ENCODE results near the gene TRERF1.
"Not testable (repeated sequence)": the region's sequence is repeated elsewhere in the genome, so short reads cannot be mapped to it uniquely, and the experiment has no call there.

Gene TRERF1

GRCh38 chr6:42194056-42194455 is 257.7 kb downstream of the TRERF1 start:
- no peak for DNase-seq (ENCODE audit: low read depth, low spot score)

GRCh38 chr6:42193491-42193894 is 258.2 kb downstream of the TRERF1 start:
- DNase-seq (ENCODE audit: low read depth, low spot score): no peak

GRCh38 chr6:42192385-42192784 is 259.3 kb downstream of the TRERF1 start:
- DNase-seq (ENCODE audit: low read depth, low spot score): not testable (repeated sequence)

GRCh38 chr6:42190554-42191183 is 261.1 kb downstream of the TRERF1 start:
- no peak for DNase-seq (ENCODE audit: low read depth, low spot score)

- no peak for DNase-seq (ENCODE audit: low read depth, low spot score)
Observed at GRCh38 chr6:42188406-42188805, 263.3 kb downstream of the TRERF1 start.

GRCh38 chr6:42185597-42185996 is 266.1 kb downstream of the TRERF1 start:
- no peak for DNase-seq (ENCODE audit: low read depth, low spot score)

GRCh38 chr6:42184475-42184874 is 267.3 kb downstream of the TRERF1 start:
- DNase-seq (ENCODE audit: low read depth, low spot score): no peak

GRCh38 chr6:42182101-42182500 is 269.6 kb downstream of the TRERF1 start:
- DNase-seq (ENCODE audit: low read depth, low spot score): no peak

- no peak for DNase-seq (ENCODE audit: low read depth, low spot score)
Observed at GRCh38 chr6:42179945-42180313, 271.8 kb downstream of the TRERF1 start.

- DNase-seq (ENCODE audit: low read depth, low spot score): no peak
Observed at GRCh38 chr6:42179261-42179944, 272.3 kb downstream of the TRERF1 start.

GRCh38 chr6:42177514-42178364 is 274.0 kb downstream of the TRERF1 start:
- no peak for DNase-seq (ENCODE audit: low read depth, low spot score)

GRCh38 chr6:42176981-42177380 is 274.7 kb downstream of the TRERF1 start:
- DNase-seq (ENCODE audit: low read depth, low spot score): no peak

- no peak for DNase-seq (ENCODE audit: low read depth, low spot score)
Observed at GRCh38 chr6:42175860-42176259, 275.9 kb downstream of the TRERF1 start.

Measured in iPS DF 19.7 (cell line).